Endothelial cell of umbilical vein (primary cell): ENCODE data around the gene LCAT. TPM values are rescaled to one million over a fixed set of nuclear protein-coding genes. Genes with fewer than 3 reads are reported as not detected.

Experiments
- BruUV-seq: library from RNA; stranded (reverse); fragments of 400-500 nt; replicated peaks from 2 replicates; lab custom pipeline; 2021; lab: Mats Ljungman, UMichigan
- CTCF ChIA-PET: fragments of 300-600, 350-600 bp; sonication (Branson Sonifier 250); formaldehyde crosslinking; loops from one replicate; lab custom pipeline; 2021; ENCODE audit warnings: antibody characterized with exemption, inconsistent platforms; lab: Charles Lee
- POLR2A ChIA-PET: fragments of 300-600, 350-600 bp; sonication (Branson Sonifier 250); formaldehyde crosslinking; loops from one replicate; lab custom pipeline; 2021; ENCODE audit warnings: antibody characterized with exemption, inconsistent platforms; lab: Charles Lee
- DNase-seq: peaks from one replicate; pipeline ENCODE4 v3.0.0-alpha.2; 2011; ENCODE audit warnings: low read depth, low spot score
- FAIRE-seq: peaks from 2 replicates; lab custom pipeline; 2011; peaks lifted over from hg19 to GRCh38; lab: Jason Lieb, UNC
- H2AFZ ChIP-seq: 2 replicates; pipeline ENCODE4 v1.6.0; 2012; ENCODE audit warnings: low read depth, low read length, control low read depth, inconsistent platforms
- H3K27ac ChIP-seq: 2 replicates; pipeline ENCODE4 v1.5.1; 2011; ENCODE audit warnings: low read depth, mild to moderate bottlenecking, control low read depth, low read length, moderate library complexity; ENCODE audit not compliant: insufficient read depth
- H3K27me3 ChIP-seq, 2 experiments: 2 replicates each; pipeline versions ENCODE4 v1.6.0 to v1.6.1; 2011; ENCODE audit warnings: low read length in 2 of 2, mixed read lengths in 1 of 2; ENCODE audit not compliant: control insufficient read depth in 2 of 2, insufficient read depth in 2 of 2
- H3K36me3 ChIP-seq, 2 experiments: 2 replicates in 1 of 2; 3 replicates in 1 of 2; pipeline ENCODE4 v1.5.1; 2011; ENCODE audit warnings: low read length in 2 of 2, mild to moderate bottlenecking in 1 of 2, moderate library complexity in 1 of 2; ENCODE audit not compliant: control insufficient read depth in 2 of 2, insufficient read depth in 2 of 2; ENCODE audit errors: extremely low read depth in 1 of 2
- H3K4me1 ChIP-seq: 3 replicates; pipeline ENCODE4 v1.5.1; 2011; ENCODE audit warnings: mild to moderate bottlenecking, low read length; ENCODE audit not compliant: control insufficient read depth, insufficient read depth; ENCODE audit errors: extremely low read depth
- H3K4me2 ChIP-seq: 2 replicates; pipeline ENCODE4 v1.6.1; 2011; ENCODE audit warnings: low read length, control low read depth, mixed read lengths; ENCODE audit not compliant: insufficient read depth
- H3K4me3 ChIP-seq, 3 experiments: fragments of 200-600 bp in 1 of 3; sonication (generic), shearing (Covaris generic) in 1 of 3; replicated peaks in 1 of 3; 2 replicates each; pipeline ENCODE4 v1.5.1; 2011 to 2016; ENCODE audit warnings: control low read depth in 3 of 3, low read length in 3 of 3, mild to moderate bottlenecking in 2 of 3, inconsistent platforms in 1 of 3, low read depth in 1 of 3, moderate library complexity in 1 of 3; ENCODE audit not compliant: insufficient read depth in 1 of 3
- H3K79me2 ChIP-seq: 2 replicates; pipeline ENCODE4 v1.6.0; 2012; ENCODE audit warnings: low read length, inconsistent platforms; ENCODE audit not compliant: control insufficient read depth, insufficient read depth
- H3K9ac ChIP-seq: replicated peaks from 2 replicates; pipeline ENCODE3; 2011; ENCODE audit warnings: low read length, control low read depth; ENCODE audit not compliant: insufficient read depth; ENCODE audit errors: extremely low read depth
- H3K9me1 ChIP-seq: replicated peaks from 3 replicates; pipeline ENCODE4 v1.6.0; 2011; ENCODE audit warnings: mild to moderate bottlenecking, low read length; ENCODE audit not compliant: control insufficient read depth, insufficient read depth; ENCODE audit errors: extremely low read depth
- H3K9me3 ChIP-seq: replicated peaks from 2 replicates; pipeline ENCODE4 v1.5.1; 2012; ENCODE audit warnings: low read length, inconsistent platforms; ENCODE audit not compliant: control insufficient read depth, insufficient read depth
- H4K20me1 ChIP-seq: replicated peaks from 2 replicates; pipeline ENCODE3; 2011; ENCODE audit warnings: mild to moderate bottlenecking, low read length; ENCODE audit not compliant: control insufficient read depth, insufficient read depth; ENCODE audit errors: extremely low read depth
- EZH2 ChIP-seq: IDR thresholded peaks from 2 replicates; pipeline ENCODE4 v1.6.1; 2012; ENCODE audit warnings: borderline replicate concordance, low read depth, mild to moderate bottlenecking, moderate library complexity, low read length, inconsistent platforms; ENCODE audit not compliant: severe bottlenecking
- FOS ChIP-seq: IDR thresholded peaks from 2 replicates; pipeline ENCODE4 v1.6.1; 2011; ENCODE audit warnings: mild to moderate bottlenecking, low read length, moderate library complexity, borderline replicate concordance; ENCODE audit not compliant: insufficient read depth
- GATA2 ChIP-seq: IDR thresholded peaks from 2 replicates; pipeline ENCODE4 v1.7.0; 2011; ENCODE audit warnings: low read depth, mild to moderate bottlenecking, moderate library complexity, mixed read lengths, low read length; ENCODE audit not compliant: insufficient read length, insufficient read depth
- JUN ChIP-seq: IDR thresholded peaks from 2 replicates; pipeline ENCODE4 v1.6.1; 2011; ENCODE audit warnings: borderline replicate concordance, low read depth; ENCODE audit not compliant: insufficient read length, insufficient read depth
- MAX ChIP-seq: IDR thresholded peaks from 2 replicates; pipeline ENCODE4 v1.6.1; 2011; ENCODE audit not compliant: insufficient read depth, insufficient read length
- MYC ChIP-seq: IDR thresholded peaks from one replicate; pipeline ENCODE4 v1.6.1; 2011; ENCODE audit warnings: mild to moderate bottlenecking, low read depth, low read length
- POLR2A ChIP-seq: IDR thresholded peaks from 2 replicates; pipeline ENCODE4 v1.6.1; 2012; ENCODE audit warnings: low read depth, mild to moderate bottlenecking, control low read depth, low read length
- POLR2AphosphoS5 ChIP-seq: IDR thresholded peaks from 2 replicates; pipeline ENCODE4 v1.6.1; 2012; ENCODE audit warnings: low read depth, mild to moderate bottlenecking, control low read depth, low read length, moderate library complexity; ENCODE audit not compliant: insufficient read depth
- dilution Hi-C: fragments of 300-500 bp; cut with MboI; formaldehyde crosslinking; loops from one replicate; pipeline ENCODE4 v1.15.0; 2019; ENCODE audit warnings: low sequenced_read_pairs; ENCODE audit not compliant: extremely low pct_ligation_motif_present
- intact Hi-C: fragments of 100-400 bp; cut with micrococcal nuclease; formaldehyde crosslinking; loops from one replicate; pipeline ENCODE4 v1.10.0; 2022
- polyA plus RNA-seq, 4 experiments: library from polyadenylated mRNA; depleted of rRNA in 3 of 4; stranded (reverse) in 3 of 4; unstranded in 1 of 4; fragments of >200 nt; gene quantifications; 2 replicates each; pipeline versions ENCODE4 v1.2.1 to v1.2.3, GENCODE V29; 2011 to 2012; ENCODE audit warnings: missing spikeins in 1 of 4
- total RNA-seq: library from RNA; stranded (reverse); gene quantifications from 2 replicates; pipeline ENCODE4 v1.2.3, GENCODE V29; 2021
- TF ChIP-seq, protein P1 (sequence below), 2 donors: IDR thresholded peaks; 1 replicate in 1 of 2; 2 replicates in 1 of 2; pipeline ENCODE4 v1.5.1; 2011; ENCODE audit warnings: low read length in 2 of 2, mild to moderate bottlenecking in 2 of 2, moderate library complexity in 2 of 2, control low read depth in 1 of 2, inconsistent platforms in 1 of 2, low read depth in 1 of 2; ENCODE audit not compliant: insufficient read depth in 1 of 2; ENCODE audit errors: extremely low read depth in 1 of 2

The LCAT gene
- total and polyA plus RNA-seq, 2 donors (not counting 3 experiments of a cell fraction or from before 2014, with no cell fraction given), result 22.6 to 46.1 TPM

- BruUV-seq, result no TSS peak
- H3K9ac ChIP-seq, result no peak overlapping the region
- H3K9me3 ChIP-seq, result no peaks in the 10 kb centered on the region
- no peaks in the 10 kb centered on the region for H3K79me2 ChIP-seq
- no peak overlapping the region for H2AFZ ChIP-seq
- H3K9me1 ChIP-seq, result no peaks in the 10 kb centered on the region
- intact Hi-C loops, result loop anchor here (10.0 kb wide), 1 partner anchor 395 kb away; the partner anchor contains the start of gene RIPOR1
- H3K4me2 ChIP-seq, result no peak overlapping the region
- no peak overlapping the region for H3K4me3 ChIP-seq
- ChIA-PET POLR2A (no interaction called here), CTCF (interaction anchor here (0.6 to 1.7 kb wide), 4 partner anchors 33 to 121 kb away, joined by 3 to 9 read pairs (median 3); no protein-coding TSS in a partner anchor)
- no peaks in the 10 kb centered on the region for H3K4me1 ChIP-seq
- H3K27ac ChIP-seq, result no peak overlapping the region
- H3K36me3 ChIP-seq, result peaks cover 0 to 20% of the 10 kb centered on the region in 2 experiments
- no peak for DNase-seq
- no peaks in the 10 kb centered on the region for H4K20me1 ChIP-seq
- no peaks in the 10 kb centered on the region for H3K27me3 ChIP-seq
- no peak for TF ChIP-seq FOS
- TF ChIP-seq EZH2, result no peak
- TF ChIP-seq GATA2, result no peak
- no peak for TF ChIP-seq MAX
- TF ChIP-seq, protein P1, sequence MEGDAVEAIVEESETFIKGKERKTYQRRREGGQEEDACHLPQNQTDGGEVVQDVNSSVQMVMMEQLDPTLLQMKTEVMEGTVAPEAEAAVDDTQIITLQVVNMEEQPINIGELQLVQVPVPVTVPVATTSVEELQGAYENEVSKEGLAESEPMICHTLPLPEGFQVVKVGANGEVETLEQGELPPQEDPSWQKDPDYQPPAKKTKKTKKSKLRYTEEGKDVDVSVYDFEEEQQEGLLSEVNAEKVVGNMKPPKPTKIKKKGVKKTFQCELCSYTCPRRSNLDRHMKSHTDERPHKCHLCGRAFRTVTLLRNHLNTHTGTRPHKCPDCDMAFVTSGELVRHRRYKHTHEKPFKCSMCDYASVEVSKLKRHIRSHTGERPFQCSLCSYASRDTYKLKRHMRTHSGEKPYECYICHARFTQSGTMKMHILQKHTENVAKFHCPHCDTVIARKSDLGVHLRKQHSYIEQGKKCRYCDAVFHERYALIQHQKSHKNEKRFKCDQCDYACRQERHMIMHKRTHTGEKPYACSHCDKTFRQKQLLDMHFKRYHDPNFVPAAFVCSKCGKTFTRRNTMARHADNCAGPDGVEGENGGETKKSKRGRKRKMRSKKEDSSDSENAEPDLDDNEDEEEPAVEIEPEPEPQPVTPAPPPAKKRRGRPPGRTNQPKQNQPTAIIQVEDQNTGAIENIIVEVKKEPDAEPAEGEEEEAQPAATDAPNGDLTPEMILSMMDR (IDR thresholded peaks at IDR 0.05; ENCODE audit: extremely low read depth in 1 of 2, insufficient read depth in 1 of 2, low read depth in 1 of 2, low read length in 2 of 2), result no peak
- no peak for TF ChIP-seq MYC
- TF ChIP-seq JUN, result no peak
- no peak for TF ChIP-seq POLR2AphosphoS5
- TF ChIP-seq POLR2A, result no peak
- dilution Hi-C loops, result loop anchor here (25.0 kb wide), 1 partner anchor 232 kb away; no protein-coding TSS in a partner anchor
- FAIRE-seq, result no peak
Observed at GRCh38 chr16:67919622-67920221, 24.2 kb downstream of the LCAT start.
